ENCODE measurements around the gene YY1. TPM values are rescaled to one million over a fixed set of nuclear protein-coding genes. Genes with fewer than 3 reads are reported as not detected.
A peak's percentile ranks its signal among the peaks of the same experiment; 100 is the strongest.

Gene YY1
- total and polyA plus RNA-seq, 2 donors from 2014 or later = 34.2 to 60.4 TPM

DNA sequence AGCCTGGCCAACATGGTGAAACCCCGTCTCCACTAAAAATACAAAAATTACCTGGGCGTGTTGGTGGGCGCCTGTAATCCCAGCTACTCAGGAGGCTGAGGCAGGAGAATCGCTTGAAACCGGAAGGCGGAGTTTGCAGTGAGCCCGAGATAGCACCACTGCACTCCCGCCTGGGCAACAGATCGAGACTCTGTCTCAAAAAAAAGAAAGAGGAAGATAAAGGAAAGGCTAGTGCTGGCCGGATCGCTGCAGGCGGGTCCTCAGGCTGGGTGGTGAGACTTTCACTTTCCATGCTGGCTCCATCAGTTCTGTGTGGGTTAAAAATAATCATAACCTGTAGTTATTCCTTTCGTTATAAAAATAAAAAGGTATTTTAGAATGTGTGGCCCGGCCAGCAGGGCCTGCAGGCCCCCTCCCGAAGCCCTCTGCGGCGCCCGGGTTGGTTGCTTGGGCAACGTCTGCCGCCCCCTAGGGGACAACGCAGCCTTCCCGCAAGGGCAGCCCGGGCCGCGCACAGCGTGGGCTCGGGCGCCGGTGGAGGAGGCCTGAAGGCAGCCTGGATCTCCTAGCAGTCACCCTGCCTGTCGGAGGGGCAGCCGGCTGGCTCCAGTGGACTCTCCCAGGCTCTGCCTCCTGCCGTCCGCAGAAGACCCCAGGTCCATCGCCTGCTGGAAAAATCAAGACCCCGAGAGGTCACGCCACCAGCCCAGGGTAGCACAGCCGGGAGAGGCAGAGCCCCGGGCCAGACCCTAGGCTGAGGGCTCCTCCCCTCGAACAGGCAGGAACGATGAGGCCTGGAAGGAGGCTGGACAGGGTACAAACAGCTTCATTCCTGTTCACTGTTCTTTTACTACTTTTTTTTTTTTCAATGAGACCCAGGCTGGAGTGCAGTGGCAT lies 79.2 kb downstream of the YY1 start:
- intact Hi-C loops (cut with DNase I) = no loop called here
- no peaks in the 10 kb centered on the region for H3K9me3 ChIP-seq (ENCODE audit: control insufficient read depth in 2 of 3, insufficient read depth in 1 of 3, low read length in 3 of 3)
- FAIRE-seq = no peak
- peak overlapping the region in 2 of 3 donors; percentile 48 to 55 for H3K4me3 ChIP-seq (ENCODE audit: low read length in 3 of 3)
- H3K27me3 ChIP-seq (ENCODE audit: control insufficient read depth, insufficient read depth, low read length) = no peaks in the 10 kb centered on the region
- peaks cover 0 to 3% (median 0%) of the 10 kb centered on the region in 3 donors for H3K4me1 ChIP-seq (ENCODE audit: control insufficient read depth in 2 of 3, insufficient read depth in 2 of 3, low read depth in 1 of 3, low read length in 3 of 3)
- TF ChIP-seq, protein P1, sequence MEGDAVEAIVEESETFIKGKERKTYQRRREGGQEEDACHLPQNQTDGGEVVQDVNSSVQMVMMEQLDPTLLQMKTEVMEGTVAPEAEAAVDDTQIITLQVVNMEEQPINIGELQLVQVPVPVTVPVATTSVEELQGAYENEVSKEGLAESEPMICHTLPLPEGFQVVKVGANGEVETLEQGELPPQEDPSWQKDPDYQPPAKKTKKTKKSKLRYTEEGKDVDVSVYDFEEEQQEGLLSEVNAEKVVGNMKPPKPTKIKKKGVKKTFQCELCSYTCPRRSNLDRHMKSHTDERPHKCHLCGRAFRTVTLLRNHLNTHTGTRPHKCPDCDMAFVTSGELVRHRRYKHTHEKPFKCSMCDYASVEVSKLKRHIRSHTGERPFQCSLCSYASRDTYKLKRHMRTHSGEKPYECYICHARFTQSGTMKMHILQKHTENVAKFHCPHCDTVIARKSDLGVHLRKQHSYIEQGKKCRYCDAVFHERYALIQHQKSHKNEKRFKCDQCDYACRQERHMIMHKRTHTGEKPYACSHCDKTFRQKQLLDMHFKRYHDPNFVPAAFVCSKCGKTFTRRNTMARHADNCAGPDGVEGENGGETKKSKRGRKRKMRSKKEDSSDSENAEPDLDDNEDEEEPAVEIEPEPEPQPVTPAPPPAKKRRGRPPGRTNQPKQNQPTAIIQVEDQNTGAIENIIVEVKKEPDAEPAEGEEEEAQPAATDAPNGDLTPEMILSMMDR (IDR thresholded peaks at IDR 0.05; ENCODE audit: borderline replicate concordance, extremely low read depth, insufficient read depth) = peak; percentile 61
- DNase-seq = peak; percentile 48 to 87 (median 68)
- H3K9ac ChIP-seq (ENCODE audit: low read length in 3 of 3) = no peak overlapping the region
- H3K36me3 ChIP-seq (ENCODE audit: control insufficient read depth in 2 of 3, insufficient read depth in 3 of 3, low read length in 3 of 3) = no peaks in the 10 kb centered on the region
- H3K27ac ChIP-seq (ENCODE audit: low read depth in 2 of 2, low read length in 2 of 2) = no peak overlapping the region

DNA sequence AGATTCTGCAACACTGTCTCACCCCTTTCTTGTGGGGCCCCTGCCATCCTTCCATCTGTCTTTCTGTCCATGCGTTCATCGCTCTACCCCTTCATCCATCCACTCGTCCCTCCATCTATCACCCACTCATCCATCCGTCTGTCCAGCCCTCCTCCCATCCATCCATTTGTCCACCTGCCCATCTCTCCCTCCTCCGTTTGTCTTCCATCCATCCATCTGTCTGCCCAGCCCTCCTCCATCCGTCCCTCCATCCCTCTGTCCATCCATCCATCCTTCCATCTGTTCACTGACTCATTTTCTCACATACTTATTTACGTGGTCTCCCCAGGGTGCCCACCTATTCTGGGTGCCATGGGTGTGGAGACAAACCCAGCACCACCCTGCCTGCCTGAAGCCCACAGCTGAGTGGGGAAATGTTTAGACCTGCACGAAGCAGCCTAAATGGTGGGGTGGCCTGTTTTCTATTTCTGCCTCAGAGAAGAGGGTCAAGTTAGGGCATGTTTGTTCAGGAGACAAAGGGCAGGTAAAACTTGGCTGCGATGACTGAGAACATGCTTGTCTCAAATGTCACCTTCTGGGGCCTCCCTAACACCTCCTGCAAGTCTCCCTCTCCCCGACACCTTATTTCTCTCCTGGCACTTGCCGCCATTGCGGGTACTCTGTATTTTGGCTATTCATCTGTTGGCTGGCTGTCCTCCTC lies 81.4 kb downstream of the YY1 start:
- H3K27me3 ChIP-seq (ENCODE audit: control insufficient read depth, insufficient read depth, low read length) = no peaks in the 10 kb centered on the region
- TF ChIP-seq, protein P1 (IDR thresholded peaks at IDR 0.05; ENCODE audit: borderline replicate concordance, extremely low read depth, insufficient read depth) = no peak
- H3K4me3 ChIP-seq (ENCODE audit: low read length in 3 of 3) = no peak overlapping the region
- H3K27ac ChIP-seq (ENCODE audit: low read depth in 2 of 2, low read length in 2 of 2) = no peak overlapping the region
- no peaks in the 10 kb centered on the region for H3K9me3 ChIP-seq (ENCODE audit: control insufficient read depth in 2 of 3, insufficient read depth in 1 of 3, low read length in 3 of 3)
- H3K4me1 ChIP-seq (ENCODE audit: control insufficient read depth in 2 of 3, insufficient read depth in 2 of 3, low read depth in 1 of 3, low read length in 3 of 3) = peaks cover 0 to 3% (median 0%) of the 10 kb centered on the region in 3 donors
- H3K36me3 ChIP-seq (ENCODE audit: control insufficient read depth in 2 of 3, insufficient read depth in 3 of 3, low read length in 3 of 3) = no peaks in the 10 kb centered on the region
- DNase-seq (no peak), FAIRE-seq (no peak)
- intact Hi-C loops (cut with DNase I) = no loop called here
- H3K9ac ChIP-seq (ENCODE audit: low read length in 3 of 3) = no peak overlapping the region

DNA sequence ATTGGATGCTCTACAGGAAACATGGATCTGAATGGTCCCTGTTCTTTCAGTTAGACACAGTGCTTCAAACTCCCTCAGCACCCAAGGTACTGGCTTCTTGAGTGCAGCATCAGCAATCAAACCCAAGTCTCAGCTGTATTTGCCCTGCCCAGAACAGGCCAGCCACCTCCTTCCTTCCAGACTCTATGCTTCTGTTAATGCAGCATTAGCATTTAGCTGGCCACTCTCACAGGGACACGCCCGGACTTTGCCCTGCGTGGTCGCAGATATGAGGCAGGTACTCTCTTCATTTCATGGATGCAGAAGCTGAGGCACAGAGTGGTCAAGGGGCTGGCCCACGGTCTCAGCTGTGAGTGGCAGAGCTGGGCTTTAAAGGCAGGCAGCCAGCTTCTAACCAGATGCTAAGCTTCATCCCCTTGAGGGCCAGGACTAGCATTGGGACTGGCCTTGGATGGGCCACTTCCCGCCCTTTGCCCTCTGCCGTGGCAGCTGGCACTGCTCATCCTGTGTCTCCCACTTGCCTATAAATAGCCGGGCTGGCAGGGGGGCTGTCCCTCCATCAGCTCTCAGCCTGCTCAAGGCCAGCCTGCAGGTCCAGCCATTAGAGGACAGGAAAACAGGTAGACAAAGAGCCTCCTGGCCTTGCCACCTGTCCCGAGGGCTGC lies 82.7 kb downstream of the YY1 start:
- peaks cover 0 to 3% (median 0%) of the 10 kb centered on the region in 3 donors for H3K4me1 ChIP-seq (ENCODE audit: control insufficient read depth in 2 of 3, insufficient read depth in 2 of 3, low read depth in 1 of 3, low read length in 3 of 3)
- H3K27me3 ChIP-seq (ENCODE audit: control insufficient read depth, insufficient read depth, low read length) = no peaks in the 10 kb centered on the region
- no peaks in the 10 kb centered on the region for H3K9me3 ChIP-seq (ENCODE audit: control insufficient read depth in 2 of 3, insufficient read depth in 1 of 3, low read length in 3 of 3)
- H3K27ac ChIP-seq (ENCODE audit: low read depth in 2 of 2, low read length in 2 of 2) = no peak overlapping the region
- intact Hi-C loops (cut with DNase I) = no loop called here
- TF ChIP-seq, protein P1 (IDR thresholded peaks at IDR 0.05; ENCODE audit: borderline replicate concordance, extremely low read depth, insufficient read depth) = no peak
- FAIRE-seq = no peak
- no peaks in the 10 kb centered on the region for H3K36me3 ChIP-seq (ENCODE audit: control insufficient read depth in 2 of 3, insufficient read depth in 3 of 3, low read length in 3 of 3)
- H3K4me3 ChIP-seq (ENCODE audit: low read length in 3 of 3) = no peak overlapping the region
- peak in 3 of 5 donors; percentile 35 to 57 (median 39) for DNase-seq
- no peak overlapping the region for H3K9ac ChIP-seq (ENCODE audit: low read length in 3 of 3)
